GM10266 (cell line): Measurements from ENCODE around the gene ZNF580.

Source experiments
- DNase-seq: peaks from one replicate; pipeline ENCODE4 v3.0.0; 2012; ENCODE audit errors: extremely low spot score
- TF ChIP-seq, protein P1 (sequence below): IDR thresholded peaks from 2 replicates; pipeline ENCODE4 v1.5.1; 2012; ENCODE audit warnings: mild to moderate bottlenecking, low read depth; ENCODE audit not compliant: control insufficient read depth, insufficient read depth; ENCODE audit errors: missing control alignments

The ZNF580 gene

DNA sequence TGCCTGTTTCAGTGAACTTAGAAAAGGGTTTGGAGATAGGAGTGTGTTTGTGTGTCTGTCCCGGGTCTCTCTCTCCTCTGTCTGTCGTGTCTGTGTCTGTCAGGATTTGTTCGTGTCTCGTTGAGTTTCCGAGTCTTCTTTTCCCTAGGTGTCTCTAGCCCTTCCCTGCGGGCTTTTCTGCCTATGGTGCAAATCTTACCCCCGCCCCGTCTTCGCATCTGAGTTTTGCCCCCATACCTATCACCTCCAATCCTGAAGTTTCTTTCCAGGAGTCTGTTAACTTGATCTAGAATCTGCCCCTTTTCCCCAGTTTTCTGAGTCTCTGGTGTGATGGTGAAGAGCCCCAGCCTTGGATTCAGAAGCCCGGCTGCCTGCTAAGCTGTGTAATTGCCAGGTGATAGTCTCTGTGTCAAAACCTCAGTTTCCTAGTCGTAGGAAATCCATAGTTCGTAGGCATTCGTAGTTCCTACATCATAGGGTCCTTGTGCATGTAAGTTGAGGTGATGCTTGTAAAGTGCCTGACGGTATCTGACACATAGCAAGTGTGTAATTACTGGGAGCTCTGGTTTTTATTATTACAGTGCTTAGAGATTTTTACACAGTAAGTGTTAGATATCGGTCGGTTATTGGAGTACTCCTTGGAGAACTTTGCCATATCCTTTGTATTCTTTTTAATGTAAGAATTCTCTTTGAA is 35.0 kb downstream of the ZNF580 start:
- no peak for DNase-seq
- TF ChIP-seq, protein P1, sequence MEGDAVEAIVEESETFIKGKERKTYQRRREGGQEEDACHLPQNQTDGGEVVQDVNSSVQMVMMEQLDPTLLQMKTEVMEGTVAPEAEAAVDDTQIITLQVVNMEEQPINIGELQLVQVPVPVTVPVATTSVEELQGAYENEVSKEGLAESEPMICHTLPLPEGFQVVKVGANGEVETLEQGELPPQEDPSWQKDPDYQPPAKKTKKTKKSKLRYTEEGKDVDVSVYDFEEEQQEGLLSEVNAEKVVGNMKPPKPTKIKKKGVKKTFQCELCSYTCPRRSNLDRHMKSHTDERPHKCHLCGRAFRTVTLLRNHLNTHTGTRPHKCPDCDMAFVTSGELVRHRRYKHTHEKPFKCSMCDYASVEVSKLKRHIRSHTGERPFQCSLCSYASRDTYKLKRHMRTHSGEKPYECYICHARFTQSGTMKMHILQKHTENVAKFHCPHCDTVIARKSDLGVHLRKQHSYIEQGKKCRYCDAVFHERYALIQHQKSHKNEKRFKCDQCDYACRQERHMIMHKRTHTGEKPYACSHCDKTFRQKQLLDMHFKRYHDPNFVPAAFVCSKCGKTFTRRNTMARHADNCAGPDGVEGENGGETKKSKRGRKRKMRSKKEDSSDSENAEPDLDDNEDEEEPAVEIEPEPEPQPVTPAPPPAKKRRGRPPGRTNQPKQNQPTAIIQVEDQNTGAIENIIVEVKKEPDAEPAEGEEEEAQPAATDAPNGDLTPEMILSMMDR, result no peak

DNA sequence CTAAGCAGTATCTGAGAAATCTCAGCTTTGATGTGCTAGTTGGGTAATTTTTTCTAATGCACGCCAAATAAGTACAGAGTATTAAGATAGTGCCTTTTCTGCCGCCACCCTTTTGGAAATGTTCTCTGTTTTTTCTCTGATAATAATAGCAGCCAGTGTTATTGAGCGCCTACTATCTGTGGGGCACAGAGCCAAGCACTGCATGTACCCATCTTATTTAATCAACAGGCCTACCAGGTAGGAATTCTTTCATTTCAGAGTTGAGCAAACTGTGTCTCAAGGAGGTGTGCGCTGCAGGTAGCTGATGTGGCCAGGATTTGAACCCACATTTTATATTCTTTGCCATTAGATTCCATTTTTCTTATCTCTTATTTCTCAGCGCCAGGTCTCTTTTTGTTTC is 35.6 kb downstream of the ZNF580 start:
- TF ChIP-seq, protein P1, result no peak
- no peak for DNase-seq

DNA sequence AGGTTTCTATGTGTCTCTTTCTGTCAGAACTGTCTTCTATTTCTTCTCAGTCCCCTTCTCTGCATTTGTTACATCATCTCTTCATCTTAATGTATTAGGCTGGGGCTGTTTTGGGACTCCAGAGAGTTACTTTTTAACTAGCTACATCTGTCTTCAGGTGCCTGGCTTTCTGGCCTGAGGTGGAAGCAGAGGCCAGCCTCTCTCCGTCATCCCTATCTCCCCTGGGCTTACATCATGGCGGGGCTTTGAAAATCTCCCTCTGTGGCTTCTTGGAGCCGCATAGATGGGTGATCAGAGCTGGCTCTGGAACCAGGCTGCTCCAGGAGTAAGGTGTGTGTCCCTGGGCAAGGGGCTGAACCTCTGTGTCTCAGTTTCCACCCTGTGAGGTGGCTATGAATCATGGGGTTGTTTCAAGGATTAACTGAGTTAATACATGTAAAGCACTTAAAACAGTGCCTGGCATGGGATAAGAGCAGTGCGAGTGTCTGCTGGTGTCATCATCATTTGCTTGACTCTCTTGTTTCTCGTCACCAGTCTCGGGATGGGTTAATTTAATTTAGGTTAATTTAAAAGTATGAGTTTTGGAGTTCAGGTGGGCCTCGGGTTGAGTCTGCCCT is 36.2 kb downstream of the ZNF580 start:
- TF ChIP-seq, protein P1, result no peak
- no peak for DNase-seq

DNA sequence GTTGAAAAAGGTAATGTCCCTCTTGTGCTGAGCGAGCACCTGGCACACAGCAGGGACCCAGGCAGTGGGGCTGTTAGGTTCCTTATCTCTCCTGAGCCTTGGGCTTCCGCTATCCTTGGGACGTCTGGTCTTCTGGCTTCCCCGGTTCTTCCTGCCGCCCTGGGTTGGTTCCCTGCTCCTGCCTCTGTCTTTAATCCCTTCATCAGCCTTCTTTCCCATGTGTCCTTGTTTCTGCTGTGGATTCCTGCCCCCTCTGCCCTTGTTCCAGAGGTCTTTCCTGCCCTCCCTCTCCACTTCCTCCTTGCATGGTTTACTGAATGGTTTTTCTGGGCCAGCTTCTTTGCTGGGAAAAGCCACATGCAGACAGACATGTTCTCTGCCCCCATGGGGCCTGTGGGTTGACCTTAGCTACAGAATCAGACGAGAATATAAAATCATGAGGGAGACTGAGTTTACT is 36.8 kb downstream of the ZNF580 start:
- DNase-seq, result no peak
- TF ChIP-seq, protein P1, result no peak

DNA sequence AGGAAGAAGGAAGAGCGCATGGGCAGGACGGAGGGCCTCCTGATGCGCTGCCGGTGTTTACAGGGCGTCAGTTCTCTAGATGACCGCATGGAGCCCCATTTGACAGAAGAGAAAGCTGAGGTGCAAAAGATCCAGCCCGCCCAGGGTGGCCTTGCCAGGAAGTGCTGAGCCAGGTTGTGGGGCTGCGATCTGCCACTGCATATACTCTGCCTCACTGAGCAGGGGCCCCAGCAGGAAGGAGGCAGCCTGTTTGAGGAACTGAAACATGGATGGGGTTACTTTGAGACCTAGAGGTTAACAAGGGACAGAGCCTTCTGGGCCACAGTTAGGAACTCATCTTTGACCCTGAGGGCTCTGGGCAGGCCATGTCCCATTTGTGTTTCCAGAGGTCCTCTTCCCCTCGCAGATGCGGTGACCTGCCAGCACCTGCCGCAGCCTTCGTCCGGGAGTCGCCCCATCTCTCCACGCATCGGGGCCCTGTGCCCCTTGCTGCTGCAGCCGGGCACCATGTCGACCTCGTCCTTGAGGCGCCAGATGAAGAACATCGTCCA is 37.4 kb downstream of the ZNF580 start:
- TF ChIP-seq, protein P1, result peak; percentile 25
- DNase-seq, result peak; percentile 87

DNA sequence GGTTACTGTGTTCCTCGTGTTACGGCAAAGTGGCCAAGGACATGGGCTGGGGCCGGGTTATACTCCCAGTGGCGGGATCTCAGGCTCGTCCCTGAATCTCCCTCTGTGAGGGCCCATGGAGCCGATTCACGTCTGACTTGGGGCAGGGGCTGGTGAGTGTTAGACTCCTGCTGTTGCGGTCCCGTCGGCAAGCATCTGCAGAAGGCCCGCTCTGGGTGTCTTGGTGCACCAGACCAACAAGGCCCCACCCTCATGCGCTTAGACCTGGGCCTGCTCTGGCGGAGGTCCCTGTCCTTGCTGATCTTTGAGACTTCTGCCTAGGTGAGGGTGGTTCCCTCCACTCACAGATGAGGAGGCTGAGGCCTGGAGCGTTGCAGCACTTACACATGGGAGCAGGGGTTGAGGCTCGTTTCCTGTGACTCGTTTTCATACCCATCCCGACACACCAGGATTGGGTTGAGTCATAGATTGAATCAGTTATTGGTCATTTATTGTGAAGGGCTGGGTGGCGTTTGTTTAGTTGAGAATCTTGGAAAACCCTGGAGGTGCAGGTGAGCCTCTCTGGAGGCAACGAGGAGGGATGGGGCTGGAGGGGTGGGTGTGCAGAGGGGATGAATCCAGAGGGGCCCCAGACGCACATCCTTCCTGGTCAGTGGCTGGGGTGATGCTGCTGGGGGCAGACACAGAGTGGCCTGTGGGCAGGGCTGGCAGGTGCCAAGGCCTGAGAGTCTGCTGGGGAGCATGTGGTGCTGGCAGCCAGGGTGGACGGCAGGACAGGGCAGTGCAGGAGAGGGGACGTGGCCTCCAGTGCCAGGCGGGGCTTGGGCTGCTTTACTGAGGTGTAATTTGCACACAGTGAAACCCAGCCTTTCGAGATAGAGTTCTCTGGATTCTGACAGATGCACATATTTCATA is 38.8 kb downstream of the ZNF580 start:
- TF ChIP-seq, protein P1, result no peak
- no peak for DNase-seq
